ENCODE data around the gene SMIM17.

Gene SMIM17

DNA sequence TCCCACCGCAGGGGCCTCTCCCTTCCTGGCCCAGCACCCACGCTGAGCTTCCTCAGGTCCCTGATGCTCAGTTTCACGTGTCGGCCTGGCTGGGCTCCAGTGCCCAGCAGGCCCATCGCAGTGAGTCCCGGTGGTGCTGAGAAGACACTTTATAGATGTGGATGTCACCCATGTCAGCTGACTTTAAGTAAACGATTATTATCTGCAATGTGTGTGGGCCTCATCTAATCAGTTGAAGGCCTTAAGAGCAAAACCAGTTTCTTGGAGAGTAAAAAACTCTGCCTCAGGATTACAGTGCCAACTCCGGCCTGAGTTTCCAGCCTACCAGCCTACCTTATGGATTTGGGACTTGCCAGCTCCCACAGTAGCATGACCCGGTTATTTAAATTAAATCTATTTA, 17.3 kb upstream of the SMIM17 start:
- H2BK15ac ChIP-seq (ENCODE audit: low read depth, poor library complexity, severe bottlenecking), result no peak overlapping the region
- H4K91ac ChIP-seq (ENCODE audit: low read length), result no peak overlapping the region
- H3K4me2 ChIP-seq (ENCODE audit: low read length, poor library complexity, severe bottlenecking), result no peak overlapping the region
- H2BK5ac ChIP-seq (ENCODE audit: low read depth, low read length, poor library complexity, severe bottlenecking), result no peak overlapping the region
- H3K27me3 ChIP-seq (ENCODE audit: control insufficient read depth in 1 of 2, insufficient read depth in 1 of 2, low read length in 2 of 2), result no peaks in the 10 kb centered on the region
- H3K4me3 ChIP-seq (ENCODE audit: insufficient read depth in 1 of 2, low read depth in 1 of 2, low read length in 2 of 2), result no peak overlapping the region
- no peak overlapping the region for H3K27ac ChIP-seq (ENCODE audit: low read length, poor library complexity, severe bottlenecking)
- no peak overlapping the region for H4K8ac ChIP-seq (ENCODE audit: low read length)
- peaks cover 69% of the 10 kb centered on the region for H3K9me3 ChIP-seq (ENCODE audit: control insufficient read depth, low read length)
- H3K4me1 ChIP-seq (ENCODE audit: control insufficient read depth, insufficient read depth, low read depth, low read length), result no peaks in the 10 kb centered on the region
- H2BK12ac ChIP-seq (ENCODE audit: low read length in 2 of 2), result no peak overlapping the region
- H2AFZ ChIP-seq (ENCODE audit: low read depth, low read length), result no peak overlapping the region
- H3K36me3 ChIP-seq (ENCODE audit: control insufficient read depth in 1 of 2, insufficient read depth in 2 of 2, low read depth in 1 of 2, low read length in 2 of 2), result peaks cover 43 to 44% of the 10 kb centered on the region in 2 experiments
- no peak overlapping the region for H3K18ac ChIP-seq (ENCODE audit: low read depth in 1 of 2, low read length in 2 of 2)
- DNase-seq, result no peak
- no peak overlapping the region for H3K14ac ChIP-seq (ENCODE audit: low read length in 2 of 2)
- no peak overlapping the region for H2AK5ac ChIP-seq (ENCODE audit: low read length, severe bottlenecking)
- H3K9ac ChIP-seq (ENCODE audit: low read length), result no peak overlapping the region
- H2BK120ac ChIP-seq (ENCODE audit: low read depth, low read length), result no peak overlapping the region
- H3K79me1 ChIP-seq (replicated peaks; ENCODE audit: low read length, poor library complexity, severe bottlenecking), result peaks cover 34% of the 10 kb centered on the region
- WGBS, result 97% methylated on average over 8 of the region's 9 CpGs
- H3K23ac ChIP-seq (ENCODE audit: low read length in 2 of 2), result no peak overlapping the region
- no peak overlapping the region for H3K4ac ChIP-seq (ENCODE audit: low read depth in 1 of 2, low read length in 2 of 2)

DNA sequence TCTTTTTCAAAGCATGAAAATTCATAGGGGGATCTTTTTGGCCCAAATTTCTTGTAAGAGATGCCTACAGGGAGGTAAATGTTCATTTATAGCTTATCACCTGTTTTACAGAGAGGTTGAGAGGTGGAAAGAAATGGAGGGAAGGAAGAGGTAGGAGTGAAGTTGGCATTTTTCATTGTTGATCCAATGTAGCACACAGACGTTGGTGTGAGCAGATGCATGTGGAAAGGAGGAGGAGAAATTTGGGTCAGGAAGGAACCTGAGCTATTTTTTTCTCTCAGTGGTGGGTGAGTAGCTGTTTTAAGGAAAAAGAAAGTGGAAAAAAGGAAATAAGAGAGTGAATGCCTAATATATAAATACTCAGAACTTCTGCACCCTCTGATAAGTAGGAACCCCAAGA, 9.9 kb upstream of the SMIM17 start:
- Histone ChIP-seq H3K4me3 (ENCODE audit: insufficient read depth in 1 of 2, low read depth in 1 of 2, low read length in 2 of 2) (no peak overlapping the region), H3K27me3 (ENCODE audit: control insufficient read depth in 1 of 2, insufficient read depth in 1 of 2, low read length in 2 of 2) (no peaks in the 10 kb centered on the region), H3K23ac (ENCODE audit: low read length in 2 of 2) (no peak overlapping the region), H3K9me3 (ENCODE audit: control insufficient read depth, low read length) (peaks cover 49% of the 10 kb centered on the region), H3K9ac (ENCODE audit: low read length) (no peak overlapping the region), H3K4ac (ENCODE audit: low read depth in 1 of 2, low read length in 2 of 2) (no peak overlapping the region), H3K14ac (ENCODE audit: low read length in 2 of 2) (no peak overlapping the region), H2BK12ac (ENCODE audit: low read length in 2 of 2) (no peak overlapping the region), H2BK120ac (ENCODE audit: low read depth, low read length) (no peak overlapping the region), H4K91ac (ENCODE audit: low read length) (no peak overlapping the region), H3K4me1 (ENCODE audit: control insufficient read depth, insufficient read depth, low read depth, low read length) (no peaks in the 10 kb centered on the region), H2BK15ac (ENCODE audit: low read depth, poor library complexity, severe bottlenecking) (no peak overlapping the region), H3K18ac (ENCODE audit: low read depth in 1 of 2, low read length in 2 of 2) (no peak overlapping the region), H2BK5ac (ENCODE audit: low read depth, low read length, poor library complexity, severe bottlenecking) (no peak overlapping the region), H3K27ac (ENCODE audit: low read length, poor library complexity, severe bottlenecking) (no peak overlapping the region), H4K8ac (ENCODE audit: low read length) (no peak overlapping the region), H3K36me3 (ENCODE audit: control insufficient read depth in 1 of 2, insufficient read depth in 2 of 2, low read depth in 1 of 2, low read length in 2 of 2) (no peaks in the 10 kb centered on the region), H3K79me1 (replicated peaks; ENCODE audit: low read length, poor library complexity, severe bottlenecking) (peaks cover 4% of the 10 kb centered on the region), H2AFZ (ENCODE audit: low read depth, low read length) (no peak overlapping the region), H2AK5ac (ENCODE audit: low read length, severe bottlenecking) (no peak overlapping the region), H3K4me2 (ENCODE audit: low read length, poor library complexity, severe bottlenecking) (no peak overlapping the region)
- DNase-seq, result no peak
- WGBS, result 30% methylated on average over 1 of the region's 1 CpG

DNA sequence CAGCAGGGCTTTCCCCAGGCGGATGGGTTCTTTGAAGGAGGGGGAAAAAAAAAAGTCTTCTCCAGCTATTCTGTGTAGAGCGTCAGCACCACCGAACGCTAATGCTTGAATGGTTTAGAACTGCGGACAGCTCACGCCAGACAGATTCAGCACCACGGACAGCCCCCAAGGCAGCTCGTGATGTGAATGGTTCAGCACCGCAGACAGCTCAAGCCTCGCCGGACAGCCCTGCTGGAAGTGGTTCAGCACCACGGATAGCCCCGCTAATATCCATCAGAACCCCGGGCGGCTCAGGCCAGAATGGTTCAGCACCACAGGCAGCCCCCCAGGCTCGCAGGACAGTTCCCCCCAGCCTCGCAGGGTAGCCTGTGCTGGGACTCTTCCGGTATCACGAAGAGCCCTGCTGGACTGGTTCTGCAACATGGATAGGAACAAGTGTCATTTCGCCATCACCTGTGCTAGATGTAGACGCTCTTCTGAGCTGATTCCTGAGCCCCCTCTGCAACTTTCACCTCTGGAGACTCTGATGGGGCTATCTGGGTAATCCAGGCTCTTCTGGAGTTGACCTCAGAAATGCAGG, 4.9 kb upstream of the SMIM17 start:
- Histone ChIP-seq H3K36me3 (ENCODE audit: control insufficient read depth in 1 of 2, insufficient read depth in 2 of 2, low read depth in 1 of 2, low read length in 2 of 2) (no peaks in the 10 kb centered on the region), H3K9me3 (ENCODE audit: control insufficient read depth, low read length) (peaks cover 46% of the 10 kb centered on the region), H3K18ac (ENCODE audit: low read depth in 1 of 2, low read length in 2 of 2) (no peak overlapping the region), H3K27ac (ENCODE audit: low read length, poor library complexity, severe bottlenecking) (no peak overlapping the region), H3K79me1 (replicated peaks; ENCODE audit: low read length, poor library complexity, severe bottlenecking) (no peaks in the 10 kb centered on the region), H3K4me1 (ENCODE audit: control insufficient read depth, insufficient read depth, low read depth, low read length) (no peaks in the 10 kb centered on the region), H2BK15ac (ENCODE audit: low read depth, poor library complexity, severe bottlenecking) (no peak overlapping the region), H3K14ac (ENCODE audit: low read length in 2 of 2) (no peak overlapping the region), H3K9ac (ENCODE audit: low read length) (no peak overlapping the region), H3K4me2 (ENCODE audit: low read length, poor library complexity, severe bottlenecking) (no peak overlapping the region), H4K8ac (ENCODE audit: low read length) (no peak overlapping the region), H2BK5ac (ENCODE audit: low read depth, low read length, poor library complexity, severe bottlenecking) (no peak overlapping the region), H3K4me3 (ENCODE audit: insufficient read depth in 1 of 2, low read depth in 1 of 2, low read length in 2 of 2) (no peak overlapping the region), H2BK12ac (ENCODE audit: low read length in 2 of 2) (no peak overlapping the region), H4K91ac (ENCODE audit: low read length) (no peak overlapping the region), H3K4ac (ENCODE audit: low read depth in 1 of 2, low read length in 2 of 2) (no peak overlapping the region), H3K23ac (ENCODE audit: low read length in 2 of 2) (no peak overlapping the region), H2AK5ac (ENCODE audit: low read length, severe bottlenecking) (no peak overlapping the region), H2AFZ (ENCODE audit: low read depth, low read length) (no peak overlapping the region), H3K27me3 (ENCODE audit: control insufficient read depth in 1 of 2, insufficient read depth in 1 of 2, low read length in 2 of 2) (no peaks in the 10 kb centered on the region), H2BK120ac (ENCODE audit: low read depth, low read length) (no peak overlapping the region)
- DNase-seq, result peak; percentile 52
- 29% methylated on average over 21 of the region's 21 CpGs for WGBS

DNA sequence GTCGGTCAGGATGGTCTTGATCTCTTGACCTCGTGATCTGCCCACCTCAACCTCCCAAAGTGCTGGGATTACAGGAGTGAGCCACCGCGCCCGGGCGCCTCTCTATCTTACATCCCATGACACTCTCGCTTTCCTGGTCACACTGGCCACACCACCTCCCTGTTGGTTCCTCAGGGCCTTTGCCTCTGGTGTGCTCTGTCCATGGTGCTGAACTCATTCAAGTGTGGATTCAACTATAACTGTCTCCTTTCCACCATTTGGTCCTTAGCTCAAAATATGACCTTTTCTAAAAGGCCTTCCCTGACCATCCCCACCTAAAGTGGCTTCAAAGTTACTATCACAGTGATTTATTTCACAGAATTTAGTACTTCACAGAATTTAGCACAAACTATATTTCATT, 3.7 kb upstream of the SMIM17 start:
- no peak overlapping the region for H2BK12ac ChIP-seq (ENCODE audit: low read length in 2 of 2)
- no peak overlapping the region for H2BK15ac ChIP-seq (ENCODE audit: low read depth, poor library complexity, severe bottlenecking)
- DNase-seq, result peak; percentile 5
- no peak overlapping the region for H4K8ac ChIP-seq (ENCODE audit: low read length)
- H2BK5ac ChIP-seq (ENCODE audit: low read depth, low read length, poor library complexity, severe bottlenecking), result no peak overlapping the region
- WGBS, result 92% methylated on average over 7 of the region's 7 CpGs
- no peak overlapping the region for H3K18ac ChIP-seq (ENCODE audit: low read depth in 1 of 2, low read length in 2 of 2)
- H3K79me1 ChIP-seq (replicated peaks; ENCODE audit: low read length, poor library complexity, severe bottlenecking), result no peaks in the 10 kb centered on the region
- no peak overlapping the region for H3K4me2 ChIP-seq (ENCODE audit: low read length, poor library complexity, severe bottlenecking)
- no peak overlapping the region for H3K23ac ChIP-seq (ENCODE audit: low read length in 2 of 2)
- no peak overlapping the region for H2BK120ac ChIP-seq (ENCODE audit: low read depth, low read length)
- no peak overlapping the region for H3K14ac ChIP-seq (ENCODE audit: low read length in 2 of 2)
- H3K4me1 ChIP-seq (ENCODE audit: control insufficient read depth, insufficient read depth, low read depth, low read length), result peaks cover 2% of the 10 kb centered on the region
- H3K9me3 ChIP-seq (ENCODE audit: control insufficient read depth, low read length), result peaks cover 40% of the 10 kb centered on the region
- H2AK5ac ChIP-seq (ENCODE audit: low read length, severe bottlenecking), result no peak overlapping the region
- H3K27ac ChIP-seq (ENCODE audit: low read length, poor library complexity, severe bottlenecking), result no peak overlapping the region
- no peak overlapping the region for H4K91ac ChIP-seq (ENCODE audit: low read length)
- H3K36me3 ChIP-seq (ENCODE audit: control insufficient read depth in 1 of 2, insufficient read depth in 2 of 2, low read depth in 1 of 2, low read length in 2 of 2), result peaks cover 0 to 4% of the 10 kb centered on the region in 2 experiments
- H2AFZ ChIP-seq (ENCODE audit: low read depth, low read length), result no peak overlapping the region
- no peak overlapping the region for H3K4me3 ChIP-seq (ENCODE audit: insufficient read depth in 1 of 2, low read depth in 1 of 2, low read length in 2 of 2)
- H3K4ac ChIP-seq (ENCODE audit: low read depth in 1 of 2, low read length in 2 of 2), result no peak overlapping the region
- H3K9ac ChIP-seq (ENCODE audit: low read length), result no peak overlapping the region
- no peaks in the 10 kb centered on the region for H3K27me3 ChIP-seq (ENCODE audit: control insufficient read depth in 1 of 2, insufficient read depth in 1 of 2, low read length in 2 of 2)

Measured in mesenchymal stem cell (in vitro differentiated cells and primary cell).